Midbrain (tissue), 1 donor: ENCODE data around the gene MYOF.
"Not testable (repeated sequence)": the region's sequence is repeated elsewhere in the genome, so short reads cannot be mapped to it uniquely, and the experiment has no call there.

ENCODE experiments used
- DNase-seq: peaks from one replicate; lab custom pipeline; 2025; lab: John Stamatoyannopoulos, UW

MYOF gene

GRCh38 chr10:93481637-93482144 is 443 bp downstream of the MYOF start:
- DNase-seq: no peak

- no peak for DNase-seq
These were observed 3.3 kb downstream of the MYOF start for GRCh38 chr10:93478873-93479272.

GRCh38 chr10:93476756-93477155 is 5.4 kb downstream of the MYOF start:
- no peak for DNase-seq

GRCh38 chr10:93475871-93476270 is 6.3 kb downstream of the MYOF start:
- DNase-seq: no peak

GRCh38 chr10:93475227-93475626 is 6.9 kb downstream of the MYOF start:
- no peak for DNase-seq

GRCh38 chr10:93473804-93474472 is 8.2 kb downstream of the MYOF start:
- no peak for DNase-seq

GRCh38 chr10:93473161-93473560 is 9.0 kb downstream of the MYOF start:
- DNase-seq: no peak

GRCh38 chr10:93471110-93471651 is 11.0 kb downstream of the MYOF start:
- no peak for DNase-seq

- DNase-seq: no peak
These were observed 12.7 kb downstream of the MYOF start for GRCh38 chr10:93469454-93469853.

GRCh38 chr10:93468461-93469213 is 13.5 kb downstream of the MYOF start:
- no peak for DNase-seq

- DNase-seq: not testable (repeated sequence)
These were observed 14.5 kb downstream of the MYOF start for GRCh38 chr10:93467635-93468034.

GRCh38 chr10:93465806-93466675 is 16.1 kb downstream of the MYOF start:
- DNase-seq: peak; percentile 28

GRCh38 chr10:93464776-93465388 is 17.3 kb downstream of the MYOF start:
- no peak for DNase-seq

GRCh38 chr10:93463723-93464476 is 18.2 kb downstream of the MYOF start:
- DNase-seq: no peak

GRCh38 chr10:93462881-93463280 is 19.3 kb downstream of the MYOF start:
- no peak for DNase-seq

GRCh38 chr10:93462371-93462770 is 19.8 kb downstream of the MYOF start:
- no peak for DNase-seq

- DNase-seq: no peak
These were observed 20.3 kb downstream of the MYOF start for GRCh38 chr10:93461807-93462178.

GRCh38 chr10:93461109-93461806 is 20.9 kb downstream of the MYOF start:
- DNase-seq: no peak

GRCh38 chr10:93459466-93459865 is 22.7 kb downstream of the MYOF start:
- no peak for DNase-seq

GRCh38 chr10:93458821-93459257 is 23.3 kb downstream of the MYOF start:
- DNase-seq: no peak
